RPMI8226 (cell line): ENCODE data around the gene COL20A1.

ENCODE experiments used
- DNase-seq: peaks from one replicate; pipeline ENCODE4 v3.0.0-alpha.2; 2015

The COL20A1 gene

GRCh38 chr20:63278661-63279060, 14.3 kb upstream of the COL20A1 start:
- DNase-seq = no peak

DNA sequence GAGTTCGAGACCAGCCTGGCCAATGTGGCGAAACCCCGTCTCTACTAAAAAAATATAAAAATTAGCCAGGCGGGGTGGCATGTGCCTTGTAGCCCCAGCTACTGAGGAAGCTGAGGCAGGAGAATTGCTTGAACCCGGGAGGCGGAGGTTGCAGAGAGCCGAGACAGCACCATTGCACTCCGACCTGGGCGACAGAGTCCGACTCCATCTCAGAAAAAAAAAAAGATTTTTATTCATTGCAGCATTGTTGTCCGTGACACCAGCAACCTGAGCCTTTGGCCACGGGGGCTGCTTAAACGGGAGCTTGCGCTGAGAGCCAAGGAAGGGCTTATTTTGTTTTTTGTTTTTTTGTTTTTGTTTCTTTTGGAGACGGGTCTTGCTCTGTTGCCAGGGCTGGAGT, 13.1 kb upstream of the COL20A1 start:
- DNase-seq = no peak

DNA sequence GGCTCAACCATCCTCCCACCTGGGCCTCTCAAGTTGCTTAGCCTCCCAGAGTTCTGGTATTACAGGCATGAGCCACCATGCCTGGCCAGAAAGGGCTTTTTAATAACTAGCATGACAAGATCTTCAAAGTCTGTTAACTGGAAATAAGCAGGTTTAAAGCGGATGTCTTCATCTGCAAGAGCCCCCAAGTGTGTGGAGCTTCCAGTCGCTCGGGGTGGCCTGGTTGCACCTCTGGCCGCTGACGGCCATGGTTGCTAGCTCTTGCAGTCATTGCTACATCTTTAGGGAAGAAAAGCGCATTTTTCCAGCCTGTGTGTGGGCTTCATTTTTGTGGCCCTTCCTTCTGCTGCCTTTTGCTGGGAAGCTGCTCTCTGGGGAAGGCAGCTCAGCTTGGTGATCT, 12.6 kb upstream of the COL20A1 start:
- DNase-seq = no peak

- DNase-seq = no peak
Measured at GRCh38 chr20:63280929-63281545, 11.9 kb upstream of the COL20A1 start.

GRCh38 chr20:63281742-63282665, 11.0 kb upstream of the COL20A1 start:
- DNase-seq = no peak

- no peak for DNase-seq
Measured at GRCh38 chr20:63282946-63283345, 10.0 kb upstream of the COL20A1 start.

DNA sequence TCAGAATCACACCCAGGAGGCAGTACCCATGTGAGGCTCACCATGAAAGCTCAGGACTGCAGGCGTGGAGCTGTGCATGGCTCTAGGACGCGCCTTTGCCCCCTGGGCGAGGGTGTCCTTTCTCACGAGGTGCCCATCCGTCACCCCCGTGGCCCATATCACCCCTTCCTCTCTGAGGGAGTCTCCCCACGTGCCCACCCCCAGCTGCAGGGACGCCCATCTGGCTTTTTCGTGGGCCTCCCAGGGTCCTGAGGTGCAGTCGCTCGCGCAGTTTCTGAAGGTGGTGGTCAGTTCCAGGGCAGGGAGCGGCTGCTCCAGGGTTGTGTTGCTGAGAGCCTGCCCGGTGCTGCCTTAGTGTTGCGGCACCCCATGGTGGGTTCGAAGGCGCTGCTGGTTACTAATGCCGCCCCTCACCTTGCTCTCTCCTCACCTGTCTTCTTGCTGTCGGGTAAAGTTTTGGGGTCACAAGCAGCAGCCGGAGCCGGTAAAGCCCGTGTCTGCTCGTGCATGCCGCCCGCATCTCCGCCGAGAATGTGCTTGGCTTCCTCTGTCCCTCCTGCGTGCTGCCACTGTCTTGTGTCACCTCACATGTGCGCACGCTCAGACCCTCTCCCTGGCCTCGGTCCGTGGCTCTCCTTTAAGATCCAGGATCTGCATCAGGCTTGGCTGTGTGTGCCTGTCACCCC, 9.4 kb upstream of the COL20A1 start:
- DNase-seq = no peak

GRCh38 chr20:63284083-63284440, 8.9 kb upstream of the COL20A1 start:
- no peak for DNase-seq

DNA sequence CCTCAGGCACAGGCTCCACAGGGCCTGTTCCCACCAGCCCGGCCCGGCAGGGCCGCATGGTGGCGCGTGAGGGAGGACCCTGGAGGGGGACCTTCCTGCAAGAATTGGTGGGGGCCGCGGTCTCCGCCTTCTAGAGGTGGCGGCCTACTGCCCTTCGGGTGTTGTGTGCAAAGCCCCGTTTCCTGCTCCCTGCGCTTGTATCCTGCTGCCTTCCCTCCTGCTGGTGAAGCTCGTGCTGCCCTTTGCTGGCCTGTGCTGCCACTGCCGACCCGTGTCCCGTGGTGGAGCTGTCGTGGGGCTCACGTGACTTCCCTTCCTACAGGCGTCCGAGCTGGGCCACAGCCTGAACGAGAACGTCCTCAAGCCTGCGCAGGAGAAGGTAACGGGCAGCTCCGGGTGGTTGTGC, 8.4 kb upstream of the COL20A1 start:
- no peak for DNase-seq

DNA sequence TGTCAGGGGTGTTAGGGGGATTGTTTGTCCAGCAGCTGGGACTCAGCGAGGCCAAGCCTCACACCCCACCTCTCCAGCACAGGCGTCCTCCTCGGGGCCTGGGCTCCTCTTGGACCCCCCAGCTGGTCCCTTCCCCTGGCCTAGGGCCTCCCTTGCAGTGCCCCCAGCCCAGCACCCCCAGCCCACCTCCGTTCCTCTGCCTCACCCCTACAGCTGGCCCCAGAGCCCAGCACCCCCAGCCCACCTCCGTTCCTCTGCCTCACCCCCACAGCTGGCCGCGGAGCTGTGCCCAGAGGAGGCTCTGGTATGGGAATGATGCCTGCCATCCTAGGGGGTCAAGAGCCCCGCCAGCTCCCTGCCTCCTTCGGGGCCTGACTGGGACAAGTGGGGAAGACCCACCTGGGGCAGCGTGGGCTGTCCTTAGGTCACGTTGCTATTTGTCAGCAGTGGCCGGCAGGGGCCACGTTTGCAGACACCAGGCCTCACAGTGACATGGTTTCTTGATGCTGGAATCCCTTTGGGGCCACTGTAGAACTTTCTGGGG, 7.9 kb upstream of the COL20A1 start:
- DNase-seq = no peak

- DNase-seq = no peak
Measured at GRCh38 chr20:63285636-63286615, 7.1 kb upstream of the COL20A1 start.

GRCh38 chr20:63286781-63287696, 5.9 kb upstream of the COL20A1 start:
- no peak for DNase-seq

- DNase-seq = no peak
Measured at GRCh38 chr20:63287697-63288580, 5.0 kb upstream of the COL20A1 start.

- no peak for DNase-seq
Measured at GRCh38 chr20:63288581-63289251, 4.3 kb upstream of the COL20A1 start.

- DNase-seq = no peak
Measured at GRCh38 chr20:63289311-63290135, 3.5 kb upstream of the COL20A1 start.

GRCh38 chr20:63290136-63290676, 2.8 kb upstream of the COL20A1 start:
- no peak for DNase-seq

DNA sequence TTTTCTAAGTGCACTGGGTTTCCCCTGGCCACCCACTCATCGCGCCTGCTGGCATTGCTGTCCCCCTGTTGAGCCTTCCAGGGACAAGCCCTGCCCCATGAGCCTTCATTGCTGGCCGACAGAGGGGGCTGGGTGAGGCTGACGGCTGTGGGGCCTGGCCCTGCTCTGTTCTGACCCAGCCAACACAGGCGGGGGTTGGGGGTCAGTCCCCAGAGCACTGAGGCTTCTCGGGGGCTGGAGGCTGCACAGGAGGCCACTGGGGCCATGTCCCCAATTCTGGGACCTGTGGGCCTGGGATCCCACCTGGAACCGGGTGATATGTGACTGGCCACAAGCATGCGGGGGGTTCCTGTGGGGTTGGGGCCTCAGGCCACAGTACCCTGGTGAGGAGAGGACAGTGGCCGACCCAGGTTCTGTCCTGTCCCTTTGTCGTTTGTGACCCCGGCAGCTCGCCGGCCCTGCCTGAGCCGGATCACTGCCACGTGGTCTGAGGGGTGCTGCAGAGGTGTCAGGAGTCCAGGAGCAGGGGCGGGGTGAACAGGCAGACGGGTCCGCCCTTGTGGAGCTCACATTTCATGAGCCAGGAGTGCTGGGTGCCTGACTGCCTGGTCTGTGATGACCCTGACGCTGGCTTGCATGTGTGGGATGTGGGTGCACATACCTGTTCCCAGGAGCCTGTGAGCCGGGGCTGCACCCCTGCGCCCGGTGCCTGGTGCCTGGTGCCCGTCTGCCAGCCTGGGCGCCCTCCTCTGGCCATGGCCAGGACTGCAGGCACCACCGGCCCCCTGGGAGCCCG, 2.1 kb upstream of the COL20A1 start:
- DNase-seq = peak; percentile 68
